Astrocyte (in vitro differentiated cells and primary cell): ENCODE results near the gene GDF9.

Source experiments
- EZH2 ChIP-seq: IDR thresholded peaks from 2 replicates; pipeline ENCODE4 v1.6.1; 2012; ENCODE audit warnings: mild to moderate bottlenecking, low read length, inconsistent platforms; ENCODE audit not compliant: insufficient read depth
- TF ChIP-seq, protein P1 (sequence below): IDR thresholded peaks from 2 replicates; pipeline ENCODE4 v1.5.1; 2011; ENCODE audit warnings: low read depth, mild to moderate bottlenecking, inconsistent platforms, low read length, moderate library complexity; ENCODE audit not compliant: insufficient read depth

DNA sequence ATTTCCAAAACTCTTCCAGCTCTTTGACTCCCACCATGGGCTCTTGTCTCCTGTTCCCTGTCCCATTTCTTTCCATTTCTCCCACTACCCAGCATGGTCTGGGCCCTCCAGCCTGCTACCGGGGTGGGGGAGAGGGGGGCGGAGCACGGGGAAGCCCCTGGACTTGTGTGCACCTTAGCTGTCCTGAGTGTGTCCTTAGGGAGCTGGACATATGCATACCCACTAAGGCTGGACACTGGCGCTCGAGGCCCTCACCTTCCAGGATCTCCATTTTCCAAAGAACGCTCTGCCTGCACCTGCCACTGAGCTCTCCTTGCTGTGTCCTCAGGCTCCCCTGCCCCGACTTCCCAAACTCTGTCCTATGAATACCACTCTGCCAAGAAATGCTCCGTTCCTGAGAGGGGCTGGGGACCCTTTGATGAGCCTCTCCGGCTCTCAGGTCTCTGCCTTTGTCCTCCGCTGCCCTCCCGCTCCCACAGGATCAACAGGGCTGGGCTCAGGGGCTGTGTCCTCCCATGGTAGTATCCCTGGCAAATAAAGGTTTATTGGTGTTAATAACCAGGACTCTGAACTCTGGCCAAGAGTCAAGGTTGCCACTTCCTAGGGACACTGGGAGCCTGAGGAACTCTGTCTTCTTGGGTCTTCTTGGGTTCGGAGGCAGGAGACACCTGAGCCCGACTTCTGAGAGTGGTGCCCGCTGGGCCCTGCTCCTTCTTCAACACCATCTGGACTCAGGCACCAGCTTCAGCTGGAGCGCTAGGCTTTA, 35.0 kb downstream of the GDF9 start:
- TF ChIP-seq, protein P1, sequence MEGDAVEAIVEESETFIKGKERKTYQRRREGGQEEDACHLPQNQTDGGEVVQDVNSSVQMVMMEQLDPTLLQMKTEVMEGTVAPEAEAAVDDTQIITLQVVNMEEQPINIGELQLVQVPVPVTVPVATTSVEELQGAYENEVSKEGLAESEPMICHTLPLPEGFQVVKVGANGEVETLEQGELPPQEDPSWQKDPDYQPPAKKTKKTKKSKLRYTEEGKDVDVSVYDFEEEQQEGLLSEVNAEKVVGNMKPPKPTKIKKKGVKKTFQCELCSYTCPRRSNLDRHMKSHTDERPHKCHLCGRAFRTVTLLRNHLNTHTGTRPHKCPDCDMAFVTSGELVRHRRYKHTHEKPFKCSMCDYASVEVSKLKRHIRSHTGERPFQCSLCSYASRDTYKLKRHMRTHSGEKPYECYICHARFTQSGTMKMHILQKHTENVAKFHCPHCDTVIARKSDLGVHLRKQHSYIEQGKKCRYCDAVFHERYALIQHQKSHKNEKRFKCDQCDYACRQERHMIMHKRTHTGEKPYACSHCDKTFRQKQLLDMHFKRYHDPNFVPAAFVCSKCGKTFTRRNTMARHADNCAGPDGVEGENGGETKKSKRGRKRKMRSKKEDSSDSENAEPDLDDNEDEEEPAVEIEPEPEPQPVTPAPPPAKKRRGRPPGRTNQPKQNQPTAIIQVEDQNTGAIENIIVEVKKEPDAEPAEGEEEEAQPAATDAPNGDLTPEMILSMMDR, result no peak
- TF ChIP-seq EZH2, result no peak
